Stomach (tissue), 4 donors: ENCODE results near the gene PRR5L.

ENCODE experiments used
- CTCF ChIP-seq, 7 experiments: fragments of 450-650 bp in 4 of 7; fragments of 200-600 bp in 3 of 7; sonication (generic) in 3 of 7; IDR thresholded peaks; one replicate each; pipeline ENCODE4 v1.5.1; 2016 to 2019; ENCODE audit warnings: antibody characterized with exemption in 7 of 7, control low read depth in 2 of 7, mild to moderate bottlenecking in 1 of 7
- EP300 ChIP-seq: sonication (generic); formaldehyde crosslinking; IDR thresholded peaks from one replicate; pipeline ENCODE4 v1.6.1; 2017; ENCODE audit warnings: antibody characterized with exemption
- POLR2A ChIP-seq, 4 donors: fragments of 450-650 bp; IDR thresholded peaks; one replicate each; pipeline ENCODE4 v1.6.1; 2016; ENCODE audit warnings: antibody characterized with exemption in 4 of 4, control low read depth in 2 of 4, mild to moderate bottlenecking in 1 of 4, moderate library complexity in 1 of 4
- POLR2AphosphoS5 ChIP-seq, 3 donors: sonication (generic); formaldehyde crosslinking; IDR thresholded peaks; one replicate each; pipeline ENCODE4 v1.6.1; 2016; ENCODE audit warnings: antibody characterized with exemption in 3 of 3

- TF ChIP-seq POLR2A (IDR thresholded peaks at IDR 0.05) (no peak), CTCF (IDR thresholded peaks at IDR 0.05) (no peak), EP300 (no peak), POLR2AphosphoS5 (IDR thresholded peaks at IDR 0.05) (no peak)
Measured at GRCh38 chr11:36373016-36374010, 77.2 kb downstream of the PRR5L start.
